Cardiac muscle cell (in vitro differentiated cells and primary cell): Measurements from ENCODE around the gene ATP13A4. TPM values are rescaled to one million over a fixed set of nuclear protein-coding genes. Genes with fewer than 3 reads are reported as not detected.

Experiments used
- DNase-seq, 2 donors: peaks; one replicate each; pipeline versions ENCODE4 v3.0.0 to v3.0.0-alpha.2; 2010 to 2017; ENCODE audit warnings: low read depth in 1 of 2, low spot score in 1 of 2
- H3K27ac ChIP-seq: fragments of 200-600 bp; sonication (generic); 2 replicates; pipeline ENCODE4 v1.5.1; 2016
- H3K27me3 ChIP-seq: fragments of 200-600 bp; sonication (generic); 2 replicates; pipeline ENCODE4 v1.6.0; 2016; ENCODE audit warnings: control low read depth
- H3K36me3 ChIP-seq: fragments of 200-600 bp; sonication (generic); 2 replicates; pipeline ENCODE4 v1.5.1; 2016; ENCODE audit warnings: control low read depth
- H3K4me1 ChIP-seq: fragments of 200-600 bp; sonication (generic); 2 replicates; pipeline ENCODE4 v1.8.1; 2017; ENCODE audit warnings: low read depth, mild to moderate bottlenecking, mixed run types
- H3K4me3 ChIP-seq: fragments of 200-600 bp; sonication (generic); 2 replicates; pipeline ENCODE4 v1.5.1; 2016; ENCODE audit warnings: mild to moderate bottlenecking
- H3K9me3 ChIP-seq: fragments of 200-600 bp; sonication (generic); 2 replicates; pipeline ENCODE4 v1.5.1; 2017; ENCODE audit warnings: low read depth, mild to moderate bottlenecking, control low read depth
- CTCF ChIP-seq: IDR thresholded peaks from 2 replicates; pipeline ENCODE4 v1.5.1; 2012; ENCODE audit warnings: low read depth, mild to moderate bottlenecking, low read length
- polyA plus RNA-seq: library from polyadenylated mRNA; unstranded; fragments of >200 nt; fragmentation: Nextera tagmentation; extraction: Ambion mirVana; gene quantifications from 2 replicates; pipeline ENCODE4 v1.2.1, GENCODE V29; 2016
- total RNA-seq: library from RNA; depleted of rRNA; stranded (reverse); fragments of >200 nt; gene quantifications from 2 replicates; pipeline ENCODE4 v1.2.3, GENCODE V29; 2016

The ATP13A4 gene
- total and polyA plus RNA-seq, 2 experiments from 2014 or later: 1.0 to 3.0 TPM

- Histone ChIP-seq H3K36me3 (no peaks in the 10 kb centered on the region), H3K27me3 (peaks cover 5% of the 10 kb centered on the region), H3K27ac (no peak overlapping the region), H3K4me1 (no peaks in the 10 kb centered on the region), H3K9me3 (no peaks in the 10 kb centered on the region), H3K4me3 (no peak overlapping the region)
- DNase-seq: no peak
- no peak for TF ChIP-seq CTCF
These were observed 2.1 kb upstream of the ATP13A4 start for GRCh38 chr3:193556841-193557240.

GRCh38 chr3:193553586-193553985 lies 1.1 kb downstream of the ATP13A4 start:
- Histone ChIP-seq H3K4me1 (no peaks in the 10 kb centered on the region), H3K27ac (no peak overlapping the region), H3K36me3 (no peaks in the 10 kb centered on the region), H3K27me3 (peaks cover 5% of the 10 kb centered on the region), H3K9me3 (no peaks in the 10 kb centered on the region), H3K4me3 (no peak overlapping the region)
- no peak for DNase-seq
- no peak for TF ChIP-seq CTCF

GRCh38 chr3:193552923-193553322 lies 1.8 kb downstream of the ATP13A4 start:
- no peaks in the 10 kb centered on the region for H3K36me3 ChIP-seq
- no peak overlapping the region for H3K4me3 ChIP-seq
- no peaks in the 10 kb centered on the region for H3K4me1 ChIP-seq
- peaks cover 5% of the 10 kb centered on the region for H3K27me3 ChIP-seq
- DNase-seq: no peak
- no peaks in the 10 kb centered on the region for H3K9me3 ChIP-seq
- TF ChIP-seq CTCF: no peak
- H3K27ac ChIP-seq: no peak overlapping the region

GRCh38 chr3:193548406-193548805 lies 6.3 kb downstream of the ATP13A4 start:
- Histone ChIP-seq H3K36me3 (no peaks in the 10 kb centered on the region), H3K4me1 (no peaks in the 10 kb centered on the region), H3K9me3 (no peaks in the 10 kb centered on the region), H3K4me3 (no peak overlapping the region), H3K27me3 (no peaks in the 10 kb centered on the region), H3K27ac (no peak overlapping the region)
- TF ChIP-seq CTCF: no peak
- no peak for DNase-seq

GRCh38 chr3:193546129-193546528 lies 8.6 kb downstream of the ATP13A4 start:
- no peaks in the 10 kb centered on the region for H3K4me1 ChIP-seq
- no peak overlapping the region for H3K27ac ChIP-seq
- H3K36me3 ChIP-seq: no peaks in the 10 kb centered on the region
- no peak for DNase-seq
- no peaks in the 10 kb centered on the region for H3K27me3 ChIP-seq
- no peak overlapping the region for H3K4me3 ChIP-seq
- TF ChIP-seq CTCF: no peak
- no peaks in the 10 kb centered on the region for H3K9me3 ChIP-seq

GRCh38 chr3:193545304-193545703 lies 9.4 kb downstream of the ATP13A4 start:
- Histone ChIP-seq H3K4me1 (no peaks in the 10 kb centered on the region), H3K36me3 (no peaks in the 10 kb centered on the region), H3K27me3 (no peaks in the 10 kb centered on the region), H3K9me3 (no peaks in the 10 kb centered on the region), H3K27ac (no peak overlapping the region), H3K4me3 (no peak overlapping the region)
- no peak for DNase-seq
- no peak for TF ChIP-seq CTCF
